Measurements from ENCODE around the gene PHTF2.

- TF ChIP-seq EZH2 (IDR thresholded peaks at IDR 0.05) (no peak), EZH2phosphoT487 (IDR thresholded peaks at IDR 0.05) (no peak)
- TF ChIP-seq, protein P1, sequence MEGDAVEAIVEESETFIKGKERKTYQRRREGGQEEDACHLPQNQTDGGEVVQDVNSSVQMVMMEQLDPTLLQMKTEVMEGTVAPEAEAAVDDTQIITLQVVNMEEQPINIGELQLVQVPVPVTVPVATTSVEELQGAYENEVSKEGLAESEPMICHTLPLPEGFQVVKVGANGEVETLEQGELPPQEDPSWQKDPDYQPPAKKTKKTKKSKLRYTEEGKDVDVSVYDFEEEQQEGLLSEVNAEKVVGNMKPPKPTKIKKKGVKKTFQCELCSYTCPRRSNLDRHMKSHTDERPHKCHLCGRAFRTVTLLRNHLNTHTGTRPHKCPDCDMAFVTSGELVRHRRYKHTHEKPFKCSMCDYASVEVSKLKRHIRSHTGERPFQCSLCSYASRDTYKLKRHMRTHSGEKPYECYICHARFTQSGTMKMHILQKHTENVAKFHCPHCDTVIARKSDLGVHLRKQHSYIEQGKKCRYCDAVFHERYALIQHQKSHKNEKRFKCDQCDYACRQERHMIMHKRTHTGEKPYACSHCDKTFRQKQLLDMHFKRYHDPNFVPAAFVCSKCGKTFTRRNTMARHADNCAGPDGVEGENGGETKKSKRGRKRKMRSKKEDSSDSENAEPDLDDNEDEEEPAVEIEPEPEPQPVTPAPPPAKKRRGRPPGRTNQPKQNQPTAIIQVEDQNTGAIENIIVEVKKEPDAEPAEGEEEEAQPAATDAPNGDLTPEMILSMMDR (IDR thresholded peaks at IDR 0.05): no peak
Measured at GRCh38 chr7:77980087-77980713, 181.6 kb downstream of the PHTF2 start.
